Breast epithelium (tissue), 4 donors: ENCODE measurements around the gene EIF4G1. TPM values are rescaled to one million over a fixed set of nuclear protein-coding genes. Genes with fewer than 3 reads are reported as not detected.

ENCODE experiments used
- DNase-seq, 2 donors: peaks; one replicate each; pipeline ENCODE4 v3.0.0-alpha.2; 2019; ENCODE audit warnings: low spot score in 2 of 2
- H3K27ac ChIP-seq, 2 donors: fragments of 200-600 bp; sonication (generic) in 1 of 2; one replicate each; pipeline ENCODE4 v1.5.1; 2016 to 2019; ENCODE audit warnings: mild to moderate bottlenecking in 1 of 2
- H3K27me3 ChIP-seq, 2 donors: fragments of 200-600 bp; sonication (generic) in 1 of 2; one replicate each; pipeline versions ENCODE4 v1.5.1 to v1.6.0; 2017 to 2019; ENCODE audit warnings: control low read depth in 1 of 2, mild to moderate bottlenecking in 1 of 2
- H3K36me3 ChIP-seq: fragments of 200-600 bp; one replicate; pipeline ENCODE4 v1.5.1; 2019
- H3K4me1 ChIP-seq, 2 donors: fragments of 200-600 bp; sonication (generic); one replicate each; pipeline ENCODE4 v1.5.1; 2016 to 2019; ENCODE audit warnings: control low read depth in 1 of 2
- H3K4me3 ChIP-seq, 3 donors: fragments of 200-600 bp; sonication (generic); 1 replicate in 2 of 3; 2 replicates in 1 of 3; pipeline ENCODE4 v1.5.1; 2016 to 2019; ENCODE audit warnings: mild to moderate bottlenecking in 3 of 3, moderate library complexity in 2 of 3
- H3K9me3 ChIP-seq, 2 donors: fragments of 200-600 bp; sonication (generic) in 1 of 2; one replicate each; pipeline ENCODE4 v1.5.1; 2016 to 2019; ENCODE audit warnings: control low read depth in 1 of 2
- POLR2A ChIP-seq: fragments of 450-650 bp; IDR thresholded peaks from one replicate; pipeline ENCODE4 v1.6.1; 2016; ENCODE audit warnings: antibody characterized with exemption, mild to moderate bottlenecking, moderate library complexity
- POLR2AphosphoS5 ChIP-seq, 3 donors: sonication (generic); formaldehyde crosslinking; IDR thresholded peaks; one replicate each; pipeline ENCODE4 v1.6.1; 2017; ENCODE audit warnings: antibody characterized with exemption in 3 of 3
- intact Hi-C: fragments of 100-400 bp; cut with DNase I; formaldehyde crosslinking; loops from one replicate; pipeline ENCODE4 v1.15.1; 2023; ENCODE audit warnings: low total_unique reads
- total RNA-seq, 3 donors: library from RNA; depleted of rRNA; stranded (reverse); fragments of >200 nt; gene quantifications; one replicate each; pipeline ENCODE4 v1.1.0, GENCODE V29; 2016
- TF ChIP-seq, protein P1 (sequence below), 3 donors: fragments of 450-650 bp; IDR thresholded peaks; one replicate each; pipeline ENCODE4 v1.5.1; 2016 to 2017; ENCODE audit warnings: antibody characterized with exemption in 3 of 3, mild to moderate bottlenecking in 3 of 3, moderate library complexity in 3 of 3

The EIF4G1 gene
- total RNA-seq, 3 donors from 2014 or later = 168 to 202 (median 196) TPM

DNA sequence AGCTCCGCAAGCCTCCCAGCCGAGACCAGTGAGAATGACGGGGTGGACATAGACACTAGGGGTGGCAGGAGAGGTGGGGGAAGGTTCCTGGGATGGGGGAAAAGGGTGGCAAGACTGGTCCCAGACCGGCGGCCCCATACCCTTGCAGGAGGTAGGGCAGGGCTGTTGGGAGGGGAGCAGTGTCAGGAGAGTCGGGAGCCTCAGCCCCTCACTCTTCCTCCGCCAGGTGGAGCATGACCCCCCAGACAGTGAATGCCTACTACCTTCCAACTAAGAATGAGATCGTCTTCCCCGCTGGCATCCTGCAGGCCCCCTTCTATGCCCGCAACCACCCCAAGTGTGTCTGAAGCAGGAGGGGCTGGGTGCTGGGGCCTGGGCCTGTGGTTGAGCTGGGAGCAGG lies 24.1 kb upstream of the EIF4G1 start:
- intact Hi-C loops = loop anchor here (5.0 kb wide), 1 partner anchor 897 kb away; no protein-coding TSS in a partner anchor
- DNase-seq = no peak
- Histone ChIP-seq H3K4me1 (no peaks in the 10 kb centered on the region), H3K36me3 (no peaks in the 10 kb centered on the region), H3K4me3 (no peak overlapping the region), H3K27me3 (no peaks in the 10 kb centered on the region), H3K9me3 (no peaks in the 10 kb centered on the region), H3K27ac (no peak overlapping the region)
- no peak for TF ChIP-seq POLR2A
- TF ChIP-seq POLR2AphosphoS5 (IDR thresholded peaks at IDR 0.05) = no peak
- TF ChIP-seq, protein P1, sequence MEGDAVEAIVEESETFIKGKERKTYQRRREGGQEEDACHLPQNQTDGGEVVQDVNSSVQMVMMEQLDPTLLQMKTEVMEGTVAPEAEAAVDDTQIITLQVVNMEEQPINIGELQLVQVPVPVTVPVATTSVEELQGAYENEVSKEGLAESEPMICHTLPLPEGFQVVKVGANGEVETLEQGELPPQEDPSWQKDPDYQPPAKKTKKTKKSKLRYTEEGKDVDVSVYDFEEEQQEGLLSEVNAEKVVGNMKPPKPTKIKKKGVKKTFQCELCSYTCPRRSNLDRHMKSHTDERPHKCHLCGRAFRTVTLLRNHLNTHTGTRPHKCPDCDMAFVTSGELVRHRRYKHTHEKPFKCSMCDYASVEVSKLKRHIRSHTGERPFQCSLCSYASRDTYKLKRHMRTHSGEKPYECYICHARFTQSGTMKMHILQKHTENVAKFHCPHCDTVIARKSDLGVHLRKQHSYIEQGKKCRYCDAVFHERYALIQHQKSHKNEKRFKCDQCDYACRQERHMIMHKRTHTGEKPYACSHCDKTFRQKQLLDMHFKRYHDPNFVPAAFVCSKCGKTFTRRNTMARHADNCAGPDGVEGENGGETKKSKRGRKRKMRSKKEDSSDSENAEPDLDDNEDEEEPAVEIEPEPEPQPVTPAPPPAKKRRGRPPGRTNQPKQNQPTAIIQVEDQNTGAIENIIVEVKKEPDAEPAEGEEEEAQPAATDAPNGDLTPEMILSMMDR (IDR thresholded peaks at IDR 0.05) = no peak

DNA sequence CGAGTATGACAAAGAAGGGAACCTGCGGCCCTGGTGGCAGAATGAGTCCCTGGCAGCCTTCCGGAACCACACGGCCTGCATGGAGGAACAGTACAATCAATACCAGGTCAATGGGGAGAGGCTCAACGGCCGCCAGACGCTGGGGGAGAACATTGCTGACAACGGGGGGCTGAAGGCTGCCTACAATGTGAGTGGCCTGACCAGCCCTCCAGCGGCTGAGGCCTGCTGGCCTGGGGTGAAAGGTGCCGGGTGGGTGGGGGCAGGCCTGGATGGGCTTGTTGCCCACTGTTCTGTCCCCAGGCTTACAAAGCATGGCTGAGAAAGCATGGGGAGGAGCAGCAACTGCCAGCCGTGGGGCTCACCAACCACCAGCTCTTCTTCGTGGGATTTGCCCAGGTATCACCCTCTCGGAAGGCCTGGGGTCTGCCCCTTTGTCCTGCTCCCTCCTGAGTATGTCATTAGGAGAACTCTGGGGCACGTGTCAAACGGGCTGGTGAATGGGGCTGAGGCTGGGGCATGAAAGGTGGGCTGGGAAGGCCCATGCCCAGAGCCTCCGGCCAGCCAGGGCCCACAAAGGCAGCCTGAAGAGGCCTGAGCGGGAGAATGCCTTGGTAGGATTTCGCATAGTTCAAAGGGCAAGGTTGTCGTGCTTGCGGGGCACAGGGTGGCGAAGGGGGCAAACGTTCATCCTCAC lies 23.2 kb upstream of the EIF4G1 start:
- DNase-seq = no peak
- Histone ChIP-seq H3K36me3 (no peaks in the 10 kb centered on the region), H3K27ac (no peak overlapping the region), H3K4me1 (no peaks in the 10 kb centered on the region), H3K9me3 (no peaks in the 10 kb centered on the region), H3K4me3 (no peak overlapping the region), H3K27me3 (no peaks in the 10 kb centered on the region)
- TF ChIP-seq POLR2AphosphoS5 (IDR thresholded peaks at IDR 0.05) = no peak
- TF ChIP-seq, protein P1 (IDR thresholded peaks at IDR 0.05) = no peak
- TF ChIP-seq POLR2A = no peak
- intact Hi-C loops = loop anchor here (5.0 kb wide), 1 partner anchor 896 kb away; no protein-coding TSS in a partner anchor

DNA sequence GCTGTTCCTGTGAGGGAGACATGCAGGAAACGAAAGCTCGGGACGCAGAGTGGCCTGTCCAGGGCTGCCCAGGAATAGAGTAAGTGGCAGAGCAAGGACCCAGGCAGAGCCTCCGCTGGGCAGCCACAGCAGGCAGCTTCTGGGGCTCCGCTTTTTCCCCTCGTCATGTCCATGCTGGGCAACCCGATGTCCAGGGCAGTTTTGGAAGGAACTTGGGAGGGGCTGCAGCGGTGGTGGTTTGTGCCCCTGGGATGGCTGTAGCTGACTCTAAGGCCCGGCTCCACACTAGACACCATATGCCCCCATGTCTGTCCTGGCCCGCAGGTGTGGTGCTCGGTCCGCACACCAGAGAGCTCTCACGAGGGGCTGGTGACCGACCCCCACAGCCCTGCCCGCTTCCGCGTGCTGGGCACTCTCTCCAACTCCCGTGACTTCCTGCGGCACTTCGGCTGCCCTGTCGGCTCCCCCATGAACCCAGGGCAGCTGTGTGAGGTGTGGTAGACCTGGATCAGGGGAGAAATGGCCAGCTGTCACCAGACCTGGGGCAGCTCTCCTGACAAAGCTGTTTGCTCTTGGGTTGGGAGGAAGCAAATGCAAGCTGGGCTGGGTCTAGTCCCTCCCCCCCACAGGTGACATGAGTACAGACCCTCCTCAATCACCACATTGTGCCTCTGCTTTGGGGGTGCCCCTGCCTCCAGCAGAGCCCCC lies 22.5 kb upstream of the EIF4G1 start:
- no peak overlapping the region for H3K4me3 ChIP-seq
- intact Hi-C loops = loop anchor here (5.0 kb wide), 1 partner anchor 895 kb away; no protein-coding TSS in a partner anchor

DNA sequence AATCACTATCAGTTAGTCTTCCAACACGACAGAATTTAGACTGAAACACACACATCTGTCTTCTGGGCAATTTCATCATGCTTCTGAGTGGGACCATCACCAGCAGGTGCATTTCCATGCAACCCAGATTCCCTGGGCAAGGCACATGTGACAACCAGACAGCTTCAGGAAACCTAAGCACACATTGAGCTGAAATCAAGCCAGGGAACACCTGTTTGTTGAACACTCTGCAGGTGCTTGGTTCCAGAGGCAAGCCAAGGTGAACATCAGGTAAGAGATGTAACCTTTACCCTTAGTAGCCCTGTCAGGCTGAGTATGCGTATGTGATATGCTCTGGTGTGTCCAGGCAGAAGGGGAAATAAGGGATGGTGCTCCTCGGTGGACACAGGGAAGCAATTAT lies 18.6 kb upstream of the EIF4G1 start:
- no peak overlapping the region for H3K4me3 ChIP-seq
- intact Hi-C loops = no loop called here
- H3K27ac ChIP-seq = no peak overlapping the region
- H3K36me3 ChIP-seq = no peaks in the 10 kb centered on the region
- no peak for DNase-seq
- TF ChIP-seq, protein P1 (IDR thresholded peaks at IDR 0.05) = no peak
- TF ChIP-seq POLR2A = no peak
- TF ChIP-seq POLR2AphosphoS5 (IDR thresholded peaks at IDR 0.05) = no peak
- H3K4me1 ChIP-seq = peaks cover 0 to 8% of the 10 kb centered on the region in 2 donors
- H3K9me3 ChIP-seq = no peaks in the 10 kb centered on the region
- H3K27me3 ChIP-seq = no peaks in the 10 kb centered on the region

More for the DNA sequence above, 22.5 kb upstream of the EIF4G1 start:
- H3K27me3 ChIP-seq = no peaks in the 10 kb centered on the region
- H3K27ac ChIP-seq = no peak overlapping the region
- no peak for DNase-seq
- no peaks in the 10 kb centered on the region for H3K36me3 ChIP-seq
- no peaks in the 10 kb centered on the region for H3K4me1 ChIP-seq
- H3K9me3 ChIP-seq = no peaks in the 10 kb centered on the region
- no peak for TF ChIP-seq POLR2AphosphoS5 (IDR thresholded peaks at IDR 0.05)
- TF ChIP-seq POLR2A = no peak
- TF ChIP-seq, protein P1 (IDR thresholded peaks at IDR 0.05) = no peak

DNA sequence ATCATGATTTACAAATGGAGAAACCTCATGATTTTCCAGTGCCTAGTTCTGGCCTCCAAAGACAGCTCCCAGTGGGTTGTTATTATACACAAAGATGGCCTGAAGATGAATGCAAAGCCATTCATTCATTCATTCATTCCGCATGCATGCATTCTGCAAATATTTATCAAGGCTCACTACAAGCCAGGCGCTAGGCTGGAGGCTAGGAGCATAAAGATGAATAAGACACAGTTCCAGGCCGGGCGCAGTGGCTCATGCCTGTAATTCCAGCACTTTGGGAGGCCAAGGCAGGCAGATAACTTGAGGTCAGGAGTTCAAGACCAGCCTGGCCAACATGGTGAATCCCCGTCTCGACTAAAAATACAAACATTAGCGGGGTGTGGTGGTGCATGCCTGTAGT lies 17.8 kb upstream of the EIF4G1 start:
- Histone ChIP-seq H3K27me3 (no peaks in the 10 kb centered on the region), H3K36me3 (no peaks in the 10 kb centered on the region), H3K27ac (no peak overlapping the region), H3K4me1 (peaks cover 0 to 8% of the 10 kb centered on the region in 2 donors), H3K9me3 (no peaks in the 10 kb centered on the region), H3K4me3 (no peak overlapping the region)
- intact Hi-C loops = no loop called here
- TF ChIP-seq POLR2AphosphoS5 (IDR thresholded peaks at IDR 0.05) = no peak
- TF ChIP-seq, protein P1 (IDR thresholded peaks at IDR 0.05) = no peak
- TF ChIP-seq POLR2A = no peak
- DNase-seq = no peak
